HG03025 (cell line): ENCODE results near the gene NNT.
"Not testable (repeated sequence)": the region's sequence is repeated elsewhere in the genome, so short reads cannot be mapped to it uniquely, and the experiment has no call there.

Experiments
- ATAC-seq: cut with Tn5 transposase; IDR thresholded peaks from one replicate; pipeline ENCODE4 v1.9.1; 2021; ENCODE audit warnings: mild to moderate bottlenecking, moderate library complexity; ENCODE audit not compliant: unreplicated experiment, low FRiP score

Gene NNT

GRCh38 chr5:43602461-43603343 is at the start of gene NNT:
Gene NNT (plus strand): TSS chr5:43603180. CDS start chr5:43609196, 6,016 bp downstream.
- peak; percentile 80 for ATAC-seq

GRCh38 chr5:43553381-43553780 is 49.6 kb upstream of the NNT start:
- ATAC-seq = no peak

GRCh38 chr5:43554497-43554896 is 48.5 kb upstream of the NNT start:
- ATAC-seq = no peak

- peak; percentile 30 for ATAC-seq
These were observed 46.9 kb upstream of the NNT start for GRCh38 chr5:43555895-43556606.

GRCh38 chr5:43556607-43556856 is 46.4 kb upstream of the NNT start:
- peak; percentile 91 for ATAC-seq

- ATAC-seq = peak; percentile 77
These were observed 46.0 kb upstream of the NNT start, which contains the start of gene PAIP1 for GRCh38 chr5:43556857-43557542. Gene PAIP1 (minus strand): TSS chr5:43557077. CDS start chr5:43556846, 231 bp downstream.

- no peak for ATAC-seq
These were observed 42.9 kb upstream of the NNT start for GRCh38 chr5:43560128-43560527.

- ATAC-seq = no peak
These were observed 41.6 kb upstream of the NNT start for GRCh38 chr5:43561356-43561755.

- no peak for ATAC-seq
These were observed 39.7 kb upstream of the NNT start for GRCh38 chr5:43563321-43563720.

GRCh38 chr5:43564289-43564850 is 38.6 kb upstream of the NNT start:
- ATAC-seq = no peak

- no peak for ATAC-seq
These were observed 37.9 kb upstream of the NNT start for GRCh38 chr5:43565043-43565442.

- ATAC-seq = peak; percentile 53
These were observed 35.0 kb upstream of the NNT start for GRCh38 chr5:43567967-43568366.

- no peak for ATAC-seq
These were observed 33.7 kb upstream of the NNT start for GRCh38 chr5:43569236-43569746.

- ATAC-seq = no peak
These were observed 32.4 kb upstream of the NNT start for GRCh38 chr5:43570450-43571158.

- no peak for ATAC-seq
These were observed 31.7 kb upstream of the NNT start for GRCh38 chr5:43571237-43571636.

GRCh38 chr5:43572357-43572756 is 30.6 kb upstream of the NNT start:
- ATAC-seq = no peak

- no peak for ATAC-seq
These were observed 29.9 kb upstream of the NNT start for GRCh38 chr5:43573058-43573457.

GRCh38 chr5:43580402-43581210 is 22.4 kb upstream of the NNT start:
- ATAC-seq = not testable (repeated sequence)

GRCh38 chr5:43581398-43581797 is 21.6 kb upstream of the NNT start:
- no peak for ATAC-seq
